CD4-positive, alpha-beta T cell treated with Interleukin-1 beta for 1 hour (primary cell): ENCODE results near the gene LINGO1.

Experiments used
- DNase-seq, 2 donors: peaks; one replicate each; pipeline ENCODE4 v3.0.0-alpha.2; 2020 to 2022

LINGO1 gene, protein sequence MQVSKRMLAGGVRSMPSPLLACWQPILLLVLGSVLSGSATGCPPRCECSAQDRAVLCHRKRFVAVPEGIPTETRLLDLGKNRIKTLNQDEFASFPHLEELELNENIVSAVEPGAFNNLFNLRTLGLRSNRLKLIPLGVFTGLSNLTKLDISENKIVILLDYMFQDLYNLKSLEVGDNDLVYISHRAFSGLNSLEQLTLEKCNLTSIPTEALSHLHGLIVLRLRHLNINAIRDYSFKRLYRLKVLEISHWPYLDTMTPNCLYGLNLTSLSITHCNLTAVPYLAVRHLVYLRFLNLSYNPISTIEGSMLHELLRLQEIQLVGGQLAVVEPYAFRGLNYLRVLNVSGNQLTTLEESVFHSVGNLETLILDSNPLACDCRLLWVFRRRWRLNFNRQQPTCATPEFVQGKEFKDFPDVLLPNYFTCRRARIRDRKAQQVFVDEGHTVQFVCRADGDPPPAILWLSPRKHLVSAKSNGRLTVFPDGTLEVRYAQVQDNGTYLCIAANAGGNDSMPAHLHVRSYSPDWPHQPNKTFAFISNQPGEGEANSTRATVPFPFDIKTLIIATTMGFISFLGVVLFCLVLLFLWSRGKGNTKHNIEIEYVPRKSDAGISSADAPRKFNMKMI

DNA sequence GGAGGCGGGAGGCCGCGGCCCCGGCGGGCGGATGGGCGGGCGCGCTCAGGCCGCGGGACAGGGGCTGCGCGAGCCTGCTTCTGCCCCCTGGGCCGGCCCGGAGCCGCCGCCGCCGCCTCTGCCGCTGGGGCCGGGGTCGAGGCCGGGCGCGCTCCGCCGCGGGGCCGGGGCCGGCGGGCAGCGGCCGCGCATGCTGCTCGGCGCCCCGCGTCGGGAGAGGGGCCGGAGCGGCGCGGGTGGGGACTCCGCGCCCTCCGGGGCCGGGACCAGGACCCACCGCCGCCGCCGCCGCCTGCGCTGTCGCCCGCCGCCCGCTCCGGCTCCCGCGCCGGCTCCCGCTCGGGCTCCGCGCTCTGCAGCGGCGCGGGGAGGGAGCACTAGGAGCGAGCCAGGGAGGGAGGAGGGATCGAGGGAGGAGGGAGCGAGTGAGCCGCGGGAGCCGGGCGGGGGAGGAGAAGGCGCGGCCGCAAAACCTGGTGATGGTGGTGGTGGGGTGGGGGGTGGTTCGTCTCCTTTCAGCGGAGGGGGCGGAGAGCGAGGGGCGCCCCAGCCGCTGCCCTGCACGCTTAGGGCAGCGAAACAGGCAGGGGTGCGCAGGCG, at the start of gene LINGO1:
Gene LINGO1 (minus strand): TSS at position 379 of the 600 bp plus-strand sequence. CDS start 597 bp downstream, outside the sequence.
- no peak for DNase-seq

DNA sequence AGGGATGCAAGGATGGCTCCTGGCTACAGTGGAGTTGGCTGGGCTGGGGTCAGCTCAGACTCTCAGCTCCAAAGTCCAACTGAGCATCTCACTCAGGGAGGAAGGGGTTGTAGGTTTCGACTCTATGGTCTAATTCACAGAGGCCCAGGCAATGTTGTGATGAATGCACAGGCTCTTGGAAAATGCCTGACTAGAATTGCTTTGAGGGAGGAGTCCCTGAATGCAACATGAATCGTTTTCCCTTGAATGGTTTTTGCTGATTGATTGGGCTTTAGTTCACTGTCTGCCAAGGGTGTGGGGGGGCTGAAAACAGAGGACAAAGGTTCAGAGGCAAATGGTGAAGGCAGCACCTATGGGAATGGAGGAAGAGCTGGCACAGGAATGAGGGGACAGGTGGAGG, 48.6 kb upstream of the LINGO1 start:
- no peak for DNase-seq

DNA sequence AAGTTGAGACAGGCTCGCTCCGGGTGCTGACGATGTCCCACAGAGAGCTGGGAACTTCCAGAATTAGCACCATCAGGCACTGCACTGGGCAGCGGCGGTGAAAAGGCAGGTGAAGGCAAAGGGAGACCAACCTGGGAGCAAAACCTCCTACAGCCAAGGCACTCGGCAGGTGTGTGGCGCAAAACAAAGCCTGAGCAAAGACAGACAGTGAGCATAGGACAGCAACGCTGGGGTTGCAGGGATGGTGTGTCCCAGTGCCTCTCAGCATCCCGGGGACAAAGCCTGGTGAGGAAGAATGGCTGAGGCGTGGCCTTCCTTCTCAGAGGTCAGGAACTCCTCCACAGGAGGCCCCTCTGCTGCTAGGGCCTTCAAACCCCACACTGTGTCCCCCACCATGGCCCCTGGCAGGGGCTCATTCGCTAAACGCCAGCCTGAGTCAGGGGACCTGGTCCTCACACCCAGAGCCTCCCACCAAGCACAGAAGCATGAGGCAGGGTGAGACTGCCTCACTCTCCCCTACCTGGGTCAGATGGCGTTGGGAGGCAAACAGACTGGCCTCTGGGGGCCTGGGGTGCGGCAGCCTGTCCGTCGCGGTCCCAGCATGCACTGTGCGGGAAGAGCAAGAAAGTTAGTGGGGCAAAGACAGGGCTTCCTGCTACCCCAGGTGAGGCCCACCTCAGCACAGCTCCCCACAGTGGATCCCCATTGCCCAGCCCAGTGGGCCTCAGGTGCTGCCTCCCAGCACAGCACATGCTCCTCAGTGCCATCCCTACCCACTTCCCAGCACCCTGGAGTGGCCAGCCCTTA, 44.1 kb upstream of the LINGO1 start:
- no peak for DNase-seq

DNA sequence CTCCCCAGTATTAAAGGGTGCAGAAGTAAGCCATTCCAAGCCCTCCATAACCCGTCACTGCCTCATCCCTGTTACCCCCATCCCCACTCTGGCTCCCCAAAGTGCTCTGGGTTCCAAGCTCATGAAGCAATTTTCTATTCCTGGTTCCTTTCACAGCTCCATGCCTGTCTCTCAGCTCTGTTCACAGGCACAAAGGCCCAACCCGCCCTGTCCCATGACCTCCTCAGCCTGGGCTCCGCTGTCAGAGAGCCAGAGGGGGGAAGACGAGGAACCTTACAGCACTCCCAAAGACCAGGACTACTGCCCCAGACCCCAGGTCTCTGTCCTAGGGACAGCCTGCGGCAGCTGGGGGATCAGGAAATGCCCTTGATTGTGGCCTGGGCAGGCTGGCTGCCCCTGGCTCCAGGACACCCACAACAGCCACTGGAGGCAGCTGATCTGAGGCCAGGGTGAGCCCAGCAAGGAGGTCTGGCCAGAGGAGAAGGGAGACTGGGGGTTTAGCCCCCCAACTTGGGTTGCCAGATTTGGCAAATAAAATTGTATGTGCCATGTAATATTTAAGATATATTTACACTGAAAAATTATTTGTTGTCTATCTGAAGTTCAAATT, 43.2 kb upstream of the LINGO1 start:
- DNase-seq, result no peak

DNA sequence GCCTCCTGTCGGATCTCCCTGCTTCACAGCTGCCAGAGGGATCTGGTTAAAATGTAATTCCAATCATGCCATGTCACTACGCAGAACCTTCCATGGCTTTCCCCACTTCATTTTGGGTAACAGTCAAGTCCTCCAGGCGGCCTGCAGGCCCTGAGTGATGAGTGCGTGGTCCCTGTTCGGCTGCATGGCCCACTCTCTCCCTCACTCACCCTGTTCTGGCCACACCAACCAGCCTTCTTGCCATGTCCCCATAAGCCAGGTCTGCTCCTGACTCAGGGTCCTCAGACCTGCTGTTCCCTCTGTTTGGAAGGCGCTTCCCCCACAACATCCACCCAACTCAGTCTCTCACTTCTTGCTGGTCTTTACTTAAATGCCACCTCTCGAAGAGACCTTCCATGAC, 41.6 kb upstream of the LINGO1 start:
- no peak for DNase-seq

DNA sequence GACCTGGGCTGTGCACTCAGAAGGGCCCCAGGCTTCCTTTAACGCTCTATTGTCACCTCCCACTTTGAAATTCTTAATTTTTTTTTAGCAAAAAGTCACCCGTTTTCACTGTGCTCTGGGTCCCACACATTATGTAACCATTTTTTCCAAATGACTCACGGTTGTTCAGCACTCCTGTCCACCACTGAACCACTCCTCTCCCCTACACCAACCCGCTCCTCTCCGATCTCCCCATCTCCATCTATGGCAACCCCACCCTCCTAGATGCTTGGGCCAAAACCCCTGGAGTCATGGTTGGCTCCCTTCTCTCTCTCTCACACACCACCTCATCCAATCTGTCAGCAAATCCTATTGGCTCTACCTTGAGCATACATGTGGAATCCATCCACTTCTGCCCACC, 41.2 kb upstream of the LINGO1 start:
- DNase-seq, result no peak

DNA sequence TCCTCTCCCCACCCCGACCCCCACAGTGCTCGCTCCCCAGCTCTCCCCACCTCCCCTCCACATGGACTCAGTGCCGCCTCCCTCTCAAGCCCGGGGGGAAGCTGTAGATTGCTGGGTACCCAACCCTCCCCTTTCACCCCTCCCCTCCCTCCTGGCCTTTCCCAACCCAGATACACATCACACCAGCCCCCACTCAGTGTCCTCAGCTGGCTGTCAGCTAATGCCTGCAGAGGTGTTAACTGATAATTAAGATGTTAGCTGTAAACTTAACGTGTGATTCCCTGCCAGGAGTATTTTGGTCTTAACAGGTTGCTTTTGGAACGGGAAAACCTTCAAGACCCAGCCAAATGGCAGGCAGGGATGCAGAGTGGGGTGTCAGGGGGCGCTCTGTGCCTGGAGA, 39.4 kb upstream of the LINGO1 start:
- DNase-seq, result no peak

DNA sequence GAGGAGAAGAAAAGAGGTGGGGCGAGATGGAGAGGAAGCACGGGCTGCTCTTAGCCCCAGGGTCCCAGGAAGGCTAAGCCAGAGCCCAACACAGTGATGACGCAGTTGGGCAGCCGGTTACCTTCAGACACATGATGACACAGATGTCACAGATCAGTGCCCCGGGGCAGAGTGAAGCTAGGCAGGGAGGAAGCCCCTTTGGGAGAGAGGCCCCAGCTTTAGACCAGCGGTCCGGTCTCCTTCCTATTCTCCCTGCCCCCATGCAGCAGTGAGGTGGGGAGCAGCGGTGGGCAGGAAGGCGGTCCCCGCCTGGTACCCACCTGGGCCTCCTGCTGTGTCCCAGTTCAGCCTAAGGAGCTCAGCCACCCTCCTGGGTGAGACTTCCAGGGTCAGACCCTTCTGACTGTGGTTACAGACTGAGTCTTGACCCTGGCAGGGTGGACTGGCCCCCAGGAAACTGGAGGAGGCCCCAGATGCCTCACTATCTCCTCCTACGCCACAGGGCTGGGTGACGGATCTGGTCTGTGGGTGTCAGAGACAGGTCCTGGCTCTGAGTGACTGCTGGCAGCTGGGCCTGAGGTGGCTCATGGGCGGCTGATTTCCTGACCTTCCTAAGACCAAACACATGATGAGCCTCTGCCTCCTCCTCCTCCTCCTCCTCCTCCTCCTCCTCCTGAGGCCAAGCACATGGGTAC, 38.8 kb upstream of the LINGO1 start:
- DNase-seq, result no peak

DNA sequence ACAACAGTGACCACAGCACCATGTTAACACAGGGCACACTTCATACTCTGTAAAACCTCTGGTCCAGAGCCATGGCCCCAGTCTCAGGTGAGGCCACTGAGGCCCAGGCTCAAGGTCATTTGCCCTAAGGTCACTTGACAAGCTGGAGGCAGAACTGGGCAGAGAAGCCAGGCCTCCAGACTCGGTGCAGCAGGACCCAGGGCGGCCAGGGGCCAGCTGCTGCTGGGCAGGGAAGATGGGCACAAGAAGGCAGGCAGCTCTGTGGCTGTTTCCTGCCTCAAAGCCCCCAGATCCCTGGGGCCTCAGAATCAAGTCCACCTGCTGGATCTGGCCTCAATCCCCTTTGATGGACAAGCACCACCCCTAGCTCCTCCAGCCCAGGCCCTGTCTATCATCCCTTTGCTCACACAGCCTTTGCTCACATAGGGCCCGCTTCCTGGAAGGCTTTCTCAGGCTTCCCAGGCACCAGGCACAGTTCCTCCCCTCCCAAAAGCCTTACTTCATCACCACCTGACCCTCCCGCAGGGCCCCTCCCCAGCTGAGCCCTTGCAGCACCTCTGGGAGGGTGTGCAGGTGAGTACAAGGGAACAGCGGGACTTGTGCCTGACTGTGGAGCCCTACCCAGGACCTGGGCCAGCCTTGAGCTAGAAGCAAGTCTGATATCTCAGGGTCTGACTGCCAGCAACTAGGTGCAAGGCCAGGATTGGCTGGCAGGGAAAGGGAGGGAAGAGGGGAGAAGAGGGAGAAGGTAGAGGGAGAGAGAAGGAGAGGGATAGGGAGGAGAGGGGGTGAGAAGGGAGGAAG, 38.0 kb upstream of the LINGO1 start:
- DNase-seq, result no peak

DNA sequence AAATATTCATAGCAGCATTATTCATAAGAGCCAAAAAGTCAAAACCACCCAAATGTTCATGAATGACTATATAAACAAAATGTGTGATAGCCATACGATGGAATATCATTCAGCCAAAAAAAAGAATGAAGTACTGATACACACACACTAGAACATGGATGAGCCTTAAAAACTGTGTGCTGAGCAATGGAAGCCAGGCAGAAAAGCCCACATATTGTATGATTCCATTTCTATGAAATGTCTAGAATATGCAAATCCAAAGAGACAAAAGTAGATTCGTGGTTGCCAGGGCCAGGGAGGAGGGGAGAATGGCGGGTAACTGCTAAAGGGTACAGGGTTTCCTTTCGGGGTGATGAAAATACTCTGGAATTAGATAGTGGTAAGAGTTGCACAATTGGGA, 37.2 kb upstream of the LINGO1 start:
- DNase-seq, result no peak

DNA sequence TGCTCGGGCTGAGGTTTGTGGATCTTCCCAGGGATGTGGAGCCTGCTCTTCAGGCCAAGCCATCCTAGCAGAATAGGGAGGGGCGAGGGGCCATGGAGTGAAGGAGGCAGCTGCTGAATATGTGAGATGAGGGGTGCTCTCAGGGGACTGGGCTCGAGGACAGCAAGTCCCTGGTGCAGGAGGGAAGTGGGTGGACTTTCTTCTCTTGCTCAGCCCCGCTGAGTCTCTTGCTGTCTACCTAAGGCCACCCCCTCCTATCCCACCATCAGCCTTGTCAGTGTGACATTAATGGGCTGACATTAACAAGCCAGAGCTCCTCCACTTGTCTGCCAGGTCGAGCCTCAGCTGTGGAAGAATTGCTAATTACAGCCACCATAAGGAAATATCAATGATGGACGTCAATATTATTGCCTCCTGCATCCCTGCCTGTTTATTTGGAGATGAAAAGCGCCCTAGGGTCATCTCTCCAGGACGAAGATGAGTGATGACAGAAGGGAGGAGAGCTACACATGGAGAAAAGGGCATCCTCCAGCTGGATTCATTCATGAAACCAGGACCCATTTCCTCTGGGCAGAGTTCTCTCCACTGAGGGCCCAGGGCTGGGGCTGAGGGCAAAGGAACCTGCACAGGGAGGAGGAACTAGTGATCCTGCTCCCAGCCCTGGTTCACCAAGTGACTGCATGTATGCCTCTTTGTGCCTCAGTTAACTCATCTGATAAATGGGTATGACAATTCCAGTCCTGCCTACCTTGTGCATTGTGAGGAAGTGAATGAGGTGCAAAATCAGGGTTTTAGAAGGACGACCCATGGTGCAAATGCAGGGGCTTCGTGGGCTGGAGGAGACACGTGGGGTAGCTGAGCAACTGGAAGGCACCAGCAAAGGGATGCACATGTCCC, 34.9 kb upstream of the LINGO1 start:
- DNase-seq, result no peak

DNA sequence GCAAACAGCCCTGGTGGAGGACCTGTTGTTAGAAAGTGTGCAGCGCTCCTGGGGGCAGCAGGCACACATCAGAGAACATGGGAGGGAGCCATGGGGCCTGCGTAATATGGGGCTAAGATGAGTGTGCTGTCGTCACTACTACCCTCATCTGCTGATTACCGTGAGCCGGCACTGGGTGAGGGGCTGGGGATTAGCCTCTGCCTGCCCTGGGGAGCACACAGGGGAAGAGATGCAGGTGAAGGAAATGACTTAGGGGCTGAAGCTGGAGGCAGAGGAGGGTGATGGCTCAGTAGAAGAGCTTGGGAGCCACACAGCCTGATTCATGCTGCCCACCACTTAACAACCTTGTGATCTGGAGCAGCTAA, 33.6 kb upstream of the LINGO1 start:
- no peak for DNase-seq

DNA sequence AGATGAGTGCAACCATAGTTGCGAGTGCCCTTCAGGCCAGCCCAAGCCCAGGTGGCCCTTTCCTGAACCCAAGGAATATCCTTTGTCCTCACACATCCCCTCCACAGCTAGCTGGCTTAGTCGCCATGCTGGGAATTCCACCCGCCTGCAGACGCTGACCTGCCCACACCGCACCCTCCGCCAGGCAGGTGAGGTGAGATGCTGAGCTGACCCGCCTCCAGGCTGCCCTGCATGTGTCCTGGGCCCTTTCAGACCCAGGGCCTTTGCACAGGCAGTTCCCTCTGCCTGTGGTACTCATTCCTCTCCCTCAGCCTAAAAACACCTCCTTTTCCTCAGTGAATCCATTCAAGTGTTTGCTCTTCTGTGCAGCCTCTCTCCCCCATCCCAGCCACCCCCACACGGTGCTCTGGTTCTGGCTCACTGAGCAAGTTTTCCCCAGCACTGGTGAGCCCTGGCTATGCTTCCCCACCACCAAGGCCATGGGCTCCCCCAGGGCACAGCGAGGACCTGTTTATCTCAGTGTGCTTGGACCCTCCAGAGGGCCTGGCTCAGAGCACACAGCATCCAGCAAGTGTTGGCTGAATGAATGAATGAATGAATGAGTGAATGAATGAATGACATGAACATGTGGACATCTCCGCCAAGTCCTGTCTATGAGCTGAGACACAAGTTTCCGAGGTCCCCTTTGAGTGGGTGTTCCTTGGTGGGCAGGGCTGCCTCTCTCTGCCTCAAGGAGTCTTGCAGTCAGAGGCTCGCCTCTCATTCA, 33.0 kb upstream of the LINGO1 start:
- DNase-seq, result no peak

DNA sequence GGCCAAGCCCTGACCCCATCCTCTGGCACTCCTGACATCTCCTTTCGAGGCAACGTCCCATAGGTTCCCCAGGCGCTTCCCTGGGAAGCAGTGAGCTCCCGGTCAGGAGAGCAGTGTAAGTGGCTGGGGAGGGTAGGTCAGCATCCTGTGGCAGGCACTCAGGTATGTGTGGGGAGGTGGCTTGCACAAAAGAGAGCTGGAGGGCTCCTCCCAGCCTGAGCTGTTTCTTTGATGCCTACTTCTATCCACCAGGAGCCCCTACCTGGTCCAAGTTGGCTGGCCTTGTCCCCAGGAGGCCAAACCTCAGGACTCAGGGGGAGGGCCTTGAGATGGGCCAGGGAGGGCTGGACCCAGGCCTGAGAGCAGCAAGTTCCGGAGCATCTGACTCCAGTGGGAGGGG, 31.7 kb upstream of the LINGO1 start:
- no peak for DNase-seq

DNA sequence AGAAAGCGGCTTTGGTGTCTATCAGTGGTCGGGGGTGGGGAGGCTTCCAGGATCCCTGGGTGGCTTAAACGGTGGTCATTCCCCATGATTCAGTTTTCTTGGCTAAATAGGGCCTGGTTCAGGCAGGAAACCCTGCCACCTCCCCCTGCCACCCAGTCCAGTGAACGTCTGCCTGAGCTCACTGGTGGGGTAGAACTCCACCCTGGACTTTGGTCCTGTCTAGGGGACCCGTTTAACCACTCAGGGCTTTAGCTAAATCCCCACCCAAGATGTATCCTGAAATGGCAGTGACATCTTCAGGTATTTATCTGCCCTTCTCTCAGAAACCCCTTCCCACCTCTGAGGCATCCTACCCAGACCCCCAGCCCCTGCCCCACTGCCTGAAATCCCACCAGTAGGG, 30.5 kb upstream of the LINGO1 start:
- no peak for DNase-seq

DNA sequence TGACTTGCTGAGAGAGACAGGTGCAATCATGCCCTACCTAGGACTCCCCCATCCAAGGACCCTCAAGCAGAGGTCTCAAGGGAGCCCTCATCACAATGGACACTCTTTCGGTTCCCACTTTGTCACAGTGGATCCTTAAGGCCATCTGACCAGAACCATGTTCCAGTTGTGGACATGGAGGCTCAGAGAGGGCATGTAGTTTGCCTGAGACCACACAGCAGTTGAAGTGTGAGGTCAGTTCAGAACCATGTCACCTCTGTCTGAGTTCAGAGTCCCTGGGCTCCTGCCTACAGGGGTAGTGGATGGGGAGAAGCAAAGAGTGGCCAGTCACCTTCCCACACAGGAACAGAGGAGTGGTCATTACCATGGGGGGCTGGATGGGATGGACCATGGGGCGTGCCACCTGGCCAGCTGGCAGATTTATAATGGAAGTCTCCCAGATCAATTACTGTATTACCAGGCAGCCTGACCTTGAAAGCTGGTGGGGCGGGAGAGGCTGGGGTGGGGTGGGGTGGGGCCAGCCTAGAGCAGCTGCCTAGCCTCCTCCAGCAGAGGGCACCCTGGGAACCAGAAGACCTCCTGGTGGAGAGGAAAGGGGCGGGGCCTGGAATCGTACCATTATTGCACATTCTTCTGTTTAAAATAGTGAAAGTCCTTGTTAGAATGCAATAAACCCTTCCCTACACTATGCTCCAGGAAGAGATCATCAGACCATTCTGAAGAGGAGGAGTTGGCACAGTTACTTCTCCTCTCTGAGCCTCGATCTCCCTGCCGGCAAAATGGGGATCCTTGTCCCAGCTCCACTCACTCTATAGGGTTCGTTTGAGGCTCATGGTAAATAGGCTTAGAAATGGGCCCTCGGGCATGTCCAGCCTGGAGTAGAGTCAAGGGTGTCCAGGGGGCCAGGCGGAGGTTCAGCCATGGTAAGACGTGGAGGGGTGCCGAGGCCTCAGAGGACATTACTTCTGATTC, 26.9 kb upstream of the LINGO1 start:
- DNase-seq, result no peak

DNA sequence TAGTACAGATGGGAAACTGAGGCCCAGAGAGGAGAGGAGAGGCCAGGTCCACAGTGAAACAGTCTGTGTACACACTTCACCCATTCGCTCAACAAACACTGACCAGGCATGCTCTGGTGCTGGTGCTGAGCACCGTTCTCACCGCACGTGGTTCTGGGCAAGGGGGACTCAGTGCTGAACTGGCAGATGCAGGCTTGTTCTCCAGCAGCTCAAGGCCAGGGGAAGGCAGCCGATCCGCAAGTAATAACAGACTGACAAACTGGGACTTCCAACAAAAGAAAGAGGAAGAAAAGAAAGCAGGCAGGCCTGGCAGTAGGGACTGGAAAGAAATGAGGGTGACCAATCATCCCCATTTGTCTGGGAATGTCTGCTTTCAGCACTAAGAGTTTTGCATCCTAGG, 25.6 kb upstream of the LINGO1 start:
- DNase-seq, result no peak

DNA sequence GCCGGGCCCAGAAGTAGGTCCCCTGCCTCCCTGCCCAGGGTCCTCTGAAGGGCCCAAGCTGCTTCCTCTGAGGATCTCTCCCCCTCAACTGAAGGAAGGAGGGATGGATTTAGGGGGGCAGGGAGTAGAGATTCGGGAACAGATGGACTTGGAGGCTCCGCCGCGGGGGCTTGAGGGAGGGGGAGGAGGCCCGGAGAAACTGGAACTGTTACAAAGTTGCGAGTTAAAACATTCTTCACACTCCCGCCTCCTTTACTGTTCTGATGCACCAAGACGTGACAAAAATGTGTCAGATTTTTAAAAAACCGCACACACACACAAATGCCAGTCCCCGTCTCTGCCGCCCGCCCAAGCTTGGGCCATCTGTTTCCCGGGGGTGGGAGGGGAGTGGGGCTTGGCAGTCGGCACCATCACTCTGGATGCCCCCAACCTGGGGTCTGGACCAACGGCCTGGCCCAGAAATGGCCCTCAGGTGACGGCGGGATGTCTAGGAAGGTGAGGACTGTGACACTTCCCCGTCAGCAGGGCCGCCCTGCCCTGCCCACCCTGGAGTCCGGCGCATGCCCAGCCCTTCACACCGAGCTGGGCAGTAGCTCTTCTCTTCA, 25.0 kb upstream of the LINGO1 start:
- no peak for DNase-seq
